HG03442 (cell line): ENCODE measurements around the gene KIF5B.
A peak's percentile ranks its signal among the peaks of the same experiment; 100 is the strongest.
"Not testable (repeated sequence)": the region's sequence is repeated elsewhere in the genome, so short reads cannot be mapped to it uniquely, and the experiment has no call there.

Experiments
- ATAC-seq: cut with Tn5 transposase; IDR thresholded peaks from one replicate; pipeline ENCODE4 v1.9.1; 2021; ENCODE audit warnings: mild to moderate bottlenecking, moderate library complexity; ENCODE audit not compliant: unreplicated experiment

KIF5B gene

DNA sequence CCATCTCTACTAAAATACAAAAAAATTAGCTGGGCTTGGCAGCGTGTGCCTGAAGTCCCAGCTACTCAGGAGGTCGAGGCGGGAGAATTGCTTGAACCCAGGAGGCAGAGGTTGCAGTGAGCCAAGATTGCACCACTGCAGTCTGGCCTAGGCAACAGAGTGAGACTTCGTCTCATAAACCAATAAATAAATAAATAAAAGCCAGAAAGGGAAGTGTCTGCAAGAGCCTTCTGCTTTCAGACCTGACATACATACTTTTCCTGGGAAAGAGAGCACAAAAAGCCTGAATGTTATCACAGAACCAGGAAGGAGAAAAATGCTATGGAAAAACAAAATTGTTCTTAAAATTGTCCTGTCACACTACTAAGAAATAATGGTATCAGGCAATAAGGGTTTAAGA, 4.1 kb upstream of the KIF5B start:
- ATAC-seq: no peak

DNA sequence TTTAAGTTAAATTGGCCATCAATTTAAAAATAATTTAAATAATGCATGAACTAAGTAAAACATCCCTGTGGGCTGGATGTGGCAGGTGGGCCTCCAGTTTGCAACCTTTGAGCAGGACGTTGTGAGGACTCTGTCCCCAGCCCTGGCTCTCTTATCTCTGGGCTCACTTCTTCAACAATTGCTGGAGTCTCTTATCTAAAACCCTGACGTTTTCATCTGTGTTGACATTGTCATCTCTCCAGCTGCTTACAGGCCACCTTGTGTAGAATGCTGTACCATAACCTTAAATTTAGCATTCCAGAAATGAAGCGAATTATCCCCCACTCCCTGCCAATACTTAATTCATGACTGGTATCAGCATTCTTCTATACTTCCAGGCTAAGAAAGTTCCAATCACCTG, 3.2 kb upstream of the KIF5B start:
- no peak for ATAC-seq

GRCh38 chr10:32057036-32057372, 779 bp upstream of the KIF5B start:
- no peak for ATAC-seq

- ATAC-seq: peak; percentile 39
Measured at GRCh38 chr10:32055478-32056135, 618 bp downstream of the KIF5B start.

GRCh38 chr10:32054094-32054493, 2.1 kb downstream of the KIF5B start:
- no peak for ATAC-seq

DNA sequence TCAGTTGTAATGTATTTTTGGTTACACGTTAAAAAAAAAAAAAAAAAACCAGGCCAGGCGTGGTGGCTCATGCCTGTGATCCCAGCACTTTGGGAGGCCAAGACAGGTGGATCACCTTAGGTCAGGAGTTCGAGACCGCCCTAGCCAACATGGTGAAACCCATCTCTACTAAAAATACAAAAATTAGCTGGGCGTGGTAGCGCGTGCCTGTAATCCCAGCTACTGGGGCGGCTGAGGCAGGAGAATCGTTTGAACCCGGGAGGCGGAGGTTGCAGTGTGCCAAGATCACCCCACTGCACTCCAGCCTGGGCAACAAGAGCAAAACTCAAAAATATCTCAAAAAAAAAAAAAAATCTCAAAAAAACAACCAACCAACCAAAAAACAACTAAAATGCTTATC, 2.8 kb downstream of the KIF5B start:
- ATAC-seq: not testable (repeated sequence)

- ATAC-seq: no peak
Measured at GRCh38 chr10:32051926-32052325, 4.3 kb downstream of the KIF5B start.

- no peak for ATAC-seq
Measured at GRCh38 chr10:32050177-32050576, 6.0 kb downstream of the KIF5B start.

- ATAC-seq: no peak
Measured at GRCh38 chr10:32049113-32049512, 7.1 kb downstream of the KIF5B start.

DNA sequence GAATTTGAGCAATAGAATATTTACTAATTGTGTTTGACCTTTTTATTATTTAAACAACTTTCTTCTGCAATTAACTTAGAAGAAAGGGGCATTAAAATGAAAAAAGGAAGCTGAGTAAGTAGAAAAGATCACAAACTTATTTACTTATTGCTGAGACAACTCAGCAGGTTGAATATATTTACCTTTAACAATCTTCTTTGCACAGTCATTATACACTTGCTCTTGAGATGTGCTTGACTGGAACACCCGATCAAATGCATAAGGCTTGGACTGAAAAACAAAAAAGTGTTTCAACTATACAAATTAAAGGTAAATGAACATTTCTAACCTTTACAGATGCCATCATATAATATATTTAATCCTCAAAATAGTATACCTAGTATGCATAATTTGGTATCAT, 7.9 kb downstream of the KIF5B start:
- ATAC-seq: no peak

GRCh38 chr10:32047881-32048280, 8.3 kb downstream of the KIF5B start:
- no peak for ATAC-seq

- ATAC-seq: no peak
Measured at GRCh38 chr10:32046151-32046550, 10.1 kb downstream of the KIF5B start.

DNA sequence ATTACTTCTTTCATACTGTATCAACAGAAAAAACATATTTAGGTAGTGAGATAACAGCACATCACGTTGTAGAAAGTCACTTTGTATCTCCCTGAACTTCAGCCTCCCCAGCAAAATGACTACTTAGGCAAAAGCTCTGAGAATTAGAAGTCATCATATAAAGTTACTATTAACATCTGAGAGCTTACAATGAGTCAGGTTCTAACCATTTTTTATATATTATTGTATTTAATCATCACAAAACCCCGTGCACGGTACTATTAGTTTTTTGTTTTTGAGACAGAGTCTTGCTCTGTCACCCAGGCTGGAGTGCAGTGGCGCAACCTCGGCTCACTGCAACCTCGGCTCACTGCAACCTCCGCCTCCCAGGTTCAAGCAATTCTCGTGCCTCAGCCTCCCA, 13.5 kb downstream of the KIF5B start:
- not testable (repeated sequence) for ATAC-seq

GRCh38 chr10:32041290-32042028, 14.8 kb downstream of the KIF5B start:
- ATAC-seq: no peak

GRCh38 chr10:32039734-32040133, 16.5 kb downstream of the KIF5B start:
- no peak for ATAC-seq

DNA sequence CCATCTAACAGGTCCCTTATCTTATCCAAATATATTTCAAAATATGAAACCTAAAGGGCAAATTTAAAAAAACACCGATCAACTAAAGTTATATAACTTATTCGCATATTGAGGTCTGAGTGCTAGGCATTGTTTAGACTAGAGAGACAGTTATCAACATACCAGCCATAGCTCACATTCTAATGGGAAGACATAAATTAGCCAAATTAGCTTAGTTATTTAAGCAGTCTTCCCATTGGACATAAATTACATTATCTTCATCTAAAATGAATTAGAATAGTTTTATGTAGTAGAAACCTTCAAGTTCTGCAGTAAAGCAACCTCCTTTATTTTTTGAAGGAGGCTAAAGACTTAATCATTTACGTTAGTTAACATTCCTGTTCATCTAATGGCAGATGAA, 17.4 kb downstream of the KIF5B start:
- no peak for ATAC-seq

DNA sequence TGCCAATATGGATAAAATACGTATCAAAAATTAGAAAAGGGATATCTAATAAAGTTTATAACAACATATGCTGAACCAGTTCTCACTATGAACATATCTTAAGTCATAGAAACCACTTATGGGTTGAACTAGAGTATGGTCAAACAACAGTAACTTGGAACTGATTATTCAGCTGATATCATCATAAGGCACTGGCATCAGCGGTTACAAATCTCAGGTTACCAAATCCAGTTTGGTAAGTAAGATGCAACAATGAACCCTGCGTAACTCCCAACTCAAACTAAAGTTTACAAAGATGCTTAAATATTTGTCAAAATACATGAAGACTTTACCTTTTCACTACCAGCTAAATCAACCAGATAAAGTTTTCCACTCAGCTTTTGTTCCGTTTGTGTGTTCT, 19.3 kb downstream of the KIF5B start:
- no peak for ATAC-seq

DNA sequence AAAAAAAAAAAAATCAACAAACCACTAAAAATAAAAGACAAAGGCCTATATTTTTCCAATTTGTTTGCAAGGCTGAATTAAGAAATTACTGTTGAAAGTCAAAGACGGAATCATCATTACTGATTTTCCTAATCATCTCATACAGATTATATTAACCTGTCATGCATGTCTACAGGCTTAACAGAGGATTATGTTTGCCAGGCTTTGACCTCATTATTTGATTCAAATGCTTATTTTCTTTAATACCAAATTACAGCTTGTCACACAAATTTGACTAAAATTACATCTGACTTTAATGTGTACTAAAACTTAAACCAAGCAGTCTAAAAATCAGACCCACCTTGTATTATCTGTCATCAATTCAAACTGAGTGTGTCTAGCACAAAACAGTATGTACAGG, 21.2 kb downstream of the KIF5B start:
- no peak for ATAC-seq

GRCh38 chr10:32033171-32033570, 23.1 kb downstream of the KIF5B start:
- no peak for ATAC-seq

GRCh38 chr10:32031920-32032319, 24.3 kb downstream of the KIF5B start:
- ATAC-seq: no peak

DNA sequence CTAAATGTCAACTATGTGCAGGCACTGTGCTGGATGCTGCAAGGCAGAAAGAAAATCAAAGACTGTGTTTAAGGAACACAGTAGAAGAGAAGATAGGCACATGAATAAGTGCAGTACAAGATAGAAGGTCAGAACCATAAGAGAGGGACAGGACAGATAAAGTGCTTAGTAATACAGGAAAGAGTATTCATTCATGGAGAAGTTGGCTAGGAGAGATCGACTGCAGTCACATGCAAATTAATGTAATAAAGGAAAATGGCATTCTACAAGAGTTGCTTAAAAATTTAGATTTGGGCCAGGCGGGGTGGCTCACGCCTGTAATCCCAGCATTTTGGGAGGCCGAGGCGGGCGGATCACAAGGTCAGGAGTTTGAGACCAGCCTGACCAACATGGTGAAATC, 24.8 kb downstream of the KIF5B start:
- no peak for ATAC-seq

DNA sequence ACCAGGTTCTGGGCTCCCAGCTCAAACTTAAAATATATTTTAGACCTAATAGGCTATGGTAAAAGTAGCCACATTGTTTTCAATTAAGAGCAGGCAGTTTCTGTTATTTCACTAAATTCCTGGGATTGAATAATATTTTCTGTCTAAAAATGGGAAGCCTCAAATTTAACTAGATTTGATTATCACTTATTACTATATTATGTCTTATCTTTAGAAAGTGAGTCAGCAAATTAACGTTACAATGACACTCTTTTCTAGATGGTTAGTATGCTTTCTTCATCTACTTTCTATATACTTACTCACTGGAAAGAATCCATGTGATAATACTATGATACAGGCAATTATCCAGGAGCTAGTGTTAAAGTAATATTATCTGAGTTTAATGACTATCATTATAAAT, 27.5 kb downstream of the KIF5B start:
- no peak for ATAC-seq

DNA sequence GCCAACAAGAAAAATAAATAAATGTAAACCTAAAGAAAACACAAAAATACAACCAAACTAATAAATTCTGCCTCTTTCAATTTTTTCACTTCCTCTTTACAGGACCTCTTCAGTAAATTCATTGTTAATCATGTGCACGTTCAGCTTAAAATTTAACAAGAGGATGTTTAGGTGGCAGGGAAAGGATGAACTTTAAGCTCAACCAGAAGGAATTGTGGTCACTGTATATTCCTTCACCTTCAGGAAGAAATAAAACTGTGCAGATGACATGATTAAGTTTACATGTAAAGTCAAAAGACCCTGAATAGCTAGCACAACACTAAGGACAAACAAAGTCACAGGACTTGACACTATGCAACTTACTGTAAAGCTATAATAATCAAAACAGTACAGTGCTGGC, 33.0 kb downstream of the KIF5B start:
- ATAC-seq: no peak
